HG03378 (cell line): ENCODE measurements around the gene PUS7.

ENCODE experiments used
- ATAC-seq: cut with Tn5 transposase; IDR thresholded peaks from one replicate; pipeline ENCODE4 v1.9.1; 2021; ENCODE audit warnings: mild to moderate bottlenecking, moderate library complexity; ENCODE audit not compliant: unreplicated experiment

Gene PUS7

GRCh38 chr7:105502173-105502572, 19.9 kb downstream of the PUS7 start:
- no peak for ATAC-seq

GRCh38 chr7:105497016-105497415, 25.1 kb downstream of the PUS7 start:
- ATAC-seq = no peak

- ATAC-seq = no peak
Observed at GRCh38 chr7:105496521-105496920, 25.6 kb downstream of the PUS7 start.

- no peak for ATAC-seq
Observed at GRCh38 chr7:105493923-105494315, 28.2 kb downstream of the PUS7 start.

- ATAC-seq = no peak
Observed at GRCh38 chr7:105493196-105493922, 28.7 kb downstream of the PUS7 start.

GRCh38 chr7:105489409-105489808, 32.7 kb downstream of the PUS7 start:
- ATAC-seq = no peak

- no peak for ATAC-seq
Observed at GRCh38 chr7:105487579-105488571, 34.2 kb downstream of the PUS7 start.

- no peak for ATAC-seq
Observed at GRCh38 chr7:105480931-105481330, 41.1 kb downstream of the PUS7 start.

GRCh38 chr7:105478606-105479005, 43.5 kb downstream of the PUS7 start:
- no peak for ATAC-seq

GRCh38 chr7:105477908-105478307, 44.2 kb downstream of the PUS7 start:
- ATAC-seq = no peak

- ATAC-seq = no peak
Observed at GRCh38 chr7:105474045-105474444, 48.0 kb downstream of the PUS7 start.

GRCh38 chr7:105473163-105473562, 48.9 kb downstream of the PUS7 start:
- ATAC-seq = no peak

- no peak for ATAC-seq
Observed at GRCh38 chr7:105470846-105471245, 51.2 kb downstream of the PUS7 start.

GRCh38 chr7:105470090-105470489, 52.0 kb downstream of the PUS7 start:
- ATAC-seq = no peak

GRCh38 chr7:105462765-105463420, 59.2 kb downstream of the PUS7 start:
- ATAC-seq = no peak

GRCh38 chr7:105461518-105461917, 60.6 kb downstream of the PUS7 start:
- ATAC-seq = no peak

GRCh38 chr7:105457619-105458225, 64.3 kb downstream of the PUS7 start:
- no peak for ATAC-seq

GRCh38 chr7:105454921-105455320, 67.2 kb downstream of the PUS7 start:
- no peak for ATAC-seq

GRCh38 chr7:105454095-105454747, 67.8 kb downstream of the PUS7 start:
- no peak for ATAC-seq

- no peak for ATAC-seq
Observed at GRCh38 chr7:105452085-105452484, 70.0 kb downstream of the PUS7 start.
